IMR-90 (cell line): ENCODE results near the gene TSPEAR. TPM values are rescaled to one million over a fixed set of nuclear protein-coding genes. Genes with fewer than 3 reads are reported as not detected.

Experiments used
- ATAC-seq: fragments of 200-7000 bp; cut with Tn5 transposase; 2 replicates; pipeline ENCODE4 v1.9.1; 2020; ENCODE audit warnings: low read depth, mild to moderate bottlenecking, moderate library complexity
- BruUV-seq: library from RNA; stranded (reverse); fragments of 400-500 nt; replicated peaks from 2 replicates; lab custom pipeline; 2021; lab: Mats Ljungman, UMichigan
- CTCF ChIA-PET: fragments of 300-600 bp; formaldehyde crosslinking; extraction: SDS; loops from one replicate; lab custom pipeline; 2021; ENCODE audit warnings: antibody characterized with exemption; lab: Yijun Ruan, JAX
- POLR2A ChIA-PET: fragments of 300-600 bp; sonication (Branson Sonifier 250); formaldehyde crosslinking; loops from one replicate; lab custom pipeline; 2022; ENCODE audit warnings: antibody characterized with exemption; ENCODE audit not compliant: unreplicated experiment; lab: Charles Lee
- DNase-seq: peaks from one replicate; pipeline ENCODE4 v3.0.0; 2013
- H2AFZ ChIP-seq: replicated peaks from 2 replicates; pipeline ENCODE3; 2013; ENCODE audit warnings: low read length, mild to moderate bottlenecking; ENCODE audit not compliant: poor library complexity
- H2AK5ac ChIP-seq: 2 replicates; pipeline ENCODE4 v1.6.1; 2013; ENCODE audit warnings: low read depth, low read length, inconsistent platforms
- H2AK9ac ChIP-seq: replicated peaks from 2 replicates; pipeline ENCODE3; 2013; ENCODE audit warnings: mild to moderate bottlenecking, low read depth, low read length, moderate library complexity; ENCODE audit not compliant: poor library complexity
- H2BK120ac ChIP-seq: 2 replicates; pipeline ENCODE4 v1.6.1; 2013; ENCODE audit warnings: low read depth, low read length, inconsistent platforms
- H2BK15ac ChIP-seq: 3 replicates; pipeline ENCODE4 v1.6.1; 2013; ENCODE audit warnings: low read depth, low read length, inconsistent platforms
- H2BK20ac ChIP-seq: 2 replicates; pipeline ENCODE4 v1.6.1; 2013; ENCODE audit warnings: low read depth, mild to moderate bottlenecking, inconsistent platforms, low read length, moderate library complexity
- H2BK5ac ChIP-seq: 2 replicates; pipeline ENCODE4 v1.6.1; 2013; ENCODE audit warnings: mild to moderate bottlenecking, low read depth, low read length, inconsistent platforms; ENCODE audit not compliant: poor library complexity, severe bottlenecking
- H3K14ac ChIP-seq: replicated peaks from 2 replicates; pipeline ENCODE4 v1.6.1; 2013; ENCODE audit warnings: low read depth, low read length, inconsistent platforms
- H3K18ac ChIP-seq: 2 replicates; pipeline ENCODE4 v1.6.1; 2013; ENCODE audit warnings: low read depth, low read length, control low read depth
- H3K23ac ChIP-seq: 2 replicates; pipeline ENCODE4 v1.6.1; 2013; ENCODE audit warnings: low read depth, low read length, inconsistent platforms
- H3K27ac ChIP-seq: 2 replicates; pipeline ENCODE4 v1.5.1; 2013; ENCODE audit warnings: mild to moderate bottlenecking, control low read depth, low read length; ENCODE audit not compliant: insufficient read depth
- H3K27me3 ChIP-seq: 2 replicates; pipeline ENCODE4 v1.6.1; 2013; ENCODE audit warnings: low read length; ENCODE audit not compliant: control insufficient read depth, insufficient read depth
- H3K36me3 ChIP-seq: 2 replicates; pipeline ENCODE4 v1.6.1; 2013; ENCODE audit warnings: low read length, mixed read lengths; ENCODE audit not compliant: control insufficient read depth, insufficient read depth
- H3K4ac ChIP-seq: 2 replicates; pipeline ENCODE4 v1.6.1; 2013; ENCODE audit warnings: low read depth, low read length, inconsistent platforms
- H3K4me1 ChIP-seq: 2 replicates; pipeline ENCODE4 v1.6.1; 2013; ENCODE audit warnings: low read length, mixed read lengths; ENCODE audit not compliant: control insufficient read depth, insufficient read depth
- H3K4me2 ChIP-seq: 2 replicates; pipeline ENCODE4 v1.6.1; 2013; ENCODE audit warnings: low read depth, mild to moderate bottlenecking, control low read depth, low read length, moderate library complexity
- H3K4me3 ChIP-seq: 2 replicates; pipeline ENCODE4 v1.5.1; 2013; ENCODE audit warnings: low read depth, mild to moderate bottlenecking, control low read depth, low read length, moderate library complexity; ENCODE audit not compliant: insufficient read depth
- H3K56ac ChIP-seq: 2 replicates; pipeline ENCODE4 v1.6.1; 2013; ENCODE audit warnings: low read length, inconsistent platforms; ENCODE audit not compliant: insufficient read depth; ENCODE audit errors: extremely low read depth
- H3K79me1 ChIP-seq, 2 experiments: 2 replicates each; pipeline ENCODE4 v1.6.1; 2013; ENCODE audit warnings: low read length in 2 of 2, inconsistent platforms in 1 of 2, low read depth in 1 of 2
- H3K9ac ChIP-seq: 2 replicates; pipeline ENCODE4 v1.6.1; 2013; ENCODE audit warnings: low read depth, low read length, control low read depth
- H3K9me1 ChIP-seq: 2 replicates; pipeline ENCODE4 v1.6.1; 2013; ENCODE audit warnings: low read length, inconsistent platforms; ENCODE audit not compliant: insufficient read depth
- H3K9me3 ChIP-seq: 2 replicates; pipeline ENCODE4 v1.6.1; 2013; ENCODE audit warnings: low read length; ENCODE audit not compliant: control insufficient read depth, insufficient read depth
- H4K20me1 ChIP-seq: 2 replicates; pipeline ENCODE4 v1.6.1; 2013; ENCODE audit warnings: low read length, inconsistent platforms; ENCODE audit not compliant: insufficient read depth
- H4K5ac ChIP-seq: 2 replicates; pipeline ENCODE4 v1.6.1; 2013; ENCODE audit warnings: mild to moderate bottlenecking, low read depth, low read length, control low read depth
- H4K8ac ChIP-seq, 2 experiments: 2 replicates each; pipeline ENCODE4 v1.6.1; 2013; ENCODE audit warnings: low read depth in 2 of 2, low read length in 2 of 2, control low read depth in 1 of 2, inconsistent platforms in 1 of 2
- H4K91ac ChIP-seq: 2 replicates; pipeline ENCODE4 v1.6.1; 2013; ENCODE audit warnings: low read depth, low read length, inconsistent platforms; ENCODE audit not compliant: insufficient read depth
- CEBPB ChIP-seq: IDR thresholded peaks from 2 replicates; pipeline ENCODE4 v1.6.1; 2012; ENCODE audit warnings: low read depth, low read length, improper control_type of control experiment
- CHD1 ChIP-seq: IDR thresholded peaks from 2 replicates; pipeline ENCODE4 v1.6.1; 2012; ENCODE audit warnings: low read depth, low read length, improper control_type of control experiment
- MAZ ChIP-seq: IDR thresholded peaks from 2 replicates; pipeline ENCODE4 v1.6.1; 2012; ENCODE audit warnings: low read depth, mild to moderate bottlenecking, low read length, improper control_type of control experiment, moderate library complexity, borderline replicate concordance
- POLR2A ChIP-seq: IDR thresholded peaks from 2 replicates; pipeline ENCODE4 v1.6.1; 2012; ENCODE audit warnings: mild to moderate bottlenecking, low read depth, low read length
- RCOR1 ChIP-seq: IDR thresholded peaks from 2 replicates; pipeline ENCODE4 v1.6.1; 2012; ENCODE audit warnings: mild to moderate bottlenecking, low read length, improper control_type of control experiment; ENCODE audit not compliant: insufficient replicate concordance
- SMC3 ChIP-seq: fragments of 150-350 bp; IDR thresholded peaks from 2 replicates; pipeline ENCODE4 v1.6.1; 2016; ENCODE audit warnings: low read depth, mild to moderate bottlenecking, antibody characterized with exemption, low read length, moderate library complexity
- WGBS, 2 experiments: methylation state at CpG; one replicate each; pipeline versions ENCODE4 v1.1.5 to v1.1.7; 2013; ENCODE audit warnings: missing lambda C conversion rate in 2 of 2; ENCODE audit not compliant: insufficient read length in 1 of 2; ENCODE audit errors: extremely low coverage in 2 of 2; 5-methylcytosine and 5-hydroxymethylcytosine counted together
- dilution Hi-C: fragments of 300-500 bp; cut with HindIII; formaldehyde crosslinking; loops from one replicate; pipeline ENCODE4 v1.14.3; 2018; ENCODE audit warnings: low sequenced_read_pairs; ENCODE audit not compliant: unreplicated experiment
- in situ Hi-C: fragments of 300-500 bp; cut with MboI; formaldehyde crosslinking; loops from 3 replicates; pipeline ENCODE4 v1.14.3; 2019; ENCODE audit warnings: low sequenced_read_pairs, inconsistent platforms, mixed read lengths
- intact Hi-C: fragments of 100-400 bp; cut with micrococcal nuclease; formaldehyde crosslinking; loops from 2 replicates; pipeline ENCODE4 v1.10.0; 2022
- polyA plus RNA-seq, 3 experiments: library from polyadenylated mRNA; depleted of rRNA; stranded (reverse); fragments of >200 nt; gene quantifications; 2 replicates each; pipeline ENCODE4 v1.2.3, GENCODE V29; 2012; ENCODE audit warnings: low replicate concordance in 1 of 3
- total RNA-seq: library from RNA; depleted of rRNA; stranded (reverse); fragments of >200 nt; gene quantifications from 2 replicates; pipeline ENCODE4 v1.2.3, GENCODE V29; 2012
- TF ChIP-seq, protein P1 (sequence below): fragments of 150-350 bp; IDR thresholded peaks from 2 replicates; pipeline ENCODE4 v1.6.1; 2016; ENCODE audit warnings: low read depth, mild to moderate bottlenecking, low read length, moderate library complexity, borderline replicate concordance
- TF ChIP-seq, protein P2 (sequence below): conservative IDR thresholded peaks from 2 replicates; pipeline ENCODE4 v1.5.1; 2012; ENCODE audit warnings: mild to moderate bottlenecking, low read depth, low read length, improper control_type of control experiment
- TF ChIP-seq, protein P3 (sequence below): fragments of 150-350 bp; IDR thresholded peaks from 2 replicates; pipeline ENCODE4 v1.6.1; 2017; ENCODE audit warnings: mild to moderate bottlenecking, antibody characterized with exemption, low read length, low read depth

TSPEAR gene
- total and polyA plus RNA-seq, 2 of the 4 experiments (the other 2 are of a cell fraction), result not detected

DNA sequence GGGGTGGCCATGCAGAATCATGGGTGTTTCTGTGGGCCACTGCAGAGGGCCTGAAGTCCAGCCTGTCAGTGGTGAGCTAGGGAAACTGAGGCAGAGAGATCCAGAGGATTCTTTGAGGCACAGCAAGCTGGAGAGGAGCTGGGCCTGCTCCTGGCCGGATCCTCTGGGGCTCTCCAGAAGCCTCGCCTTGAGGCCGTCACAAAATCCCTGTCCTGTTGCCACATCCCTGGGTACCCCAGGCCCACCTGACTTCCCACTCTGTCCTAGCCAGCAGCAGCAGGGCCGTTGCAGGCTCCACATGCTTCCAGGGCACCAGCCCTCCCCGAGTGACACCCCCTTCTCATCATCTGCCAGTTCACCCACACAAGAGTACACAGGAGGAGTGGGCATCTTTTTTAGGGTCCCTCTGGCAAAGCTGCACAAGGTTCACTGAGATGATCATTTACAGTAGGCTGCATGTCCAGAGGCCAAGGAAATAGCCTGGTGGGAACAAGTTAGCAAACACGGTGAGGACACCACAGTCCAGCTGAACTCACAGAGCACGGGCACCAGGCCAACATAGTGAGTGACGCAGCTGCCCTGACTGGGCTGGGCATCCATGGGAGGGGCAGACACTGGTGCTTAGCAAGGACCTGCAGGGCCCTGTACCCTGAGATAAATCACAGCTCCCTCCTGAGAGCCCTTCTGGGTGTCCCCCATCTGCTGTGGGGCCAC, 25.1 kb upstream of the TSPEAR start:
- no TSS peak for BruUV-seq
- H4K20me1 ChIP-seq, result no peaks in the 10 kb centered on the region
- H4K5ac ChIP-seq, result no peak overlapping the region
- DNase-seq, result no peak
- H3K18ac ChIP-seq, result no peak overlapping the region
- no peaks in the 10 kb centered on the region for H3K79me1 ChIP-seq
- no peak overlapping the region for H2BK5ac ChIP-seq
- no peak overlapping the region for H3K4me2 ChIP-seq
- H2AK5ac ChIP-seq, result no peak overlapping the region
- H2BK120ac ChIP-seq, result no peak overlapping the region
- CTCF ChIA-PET, result no interaction called here
- dilution Hi-C loops, result no loop called here
- peaks cover 6% of the 10 kb centered on the region for H3K27me3 ChIP-seq
- H3K23ac ChIP-seq, result no peak overlapping the region
- H3K4me3 ChIP-seq, result no peak overlapping the region
- H2AK9ac ChIP-seq, result no peak overlapping the region
- H3K9me3 ChIP-seq, result peaks cover 40% of the 10 kb centered on the region
- H4K91ac ChIP-seq, result no peak overlapping the region
- POLR2A ChIA-PET, result no interaction called here
- intact Hi-C loops, result no loop called here
- H3K9ac ChIP-seq, result no peak overlapping the region
- TF ChIP-seq, protein P1, sequence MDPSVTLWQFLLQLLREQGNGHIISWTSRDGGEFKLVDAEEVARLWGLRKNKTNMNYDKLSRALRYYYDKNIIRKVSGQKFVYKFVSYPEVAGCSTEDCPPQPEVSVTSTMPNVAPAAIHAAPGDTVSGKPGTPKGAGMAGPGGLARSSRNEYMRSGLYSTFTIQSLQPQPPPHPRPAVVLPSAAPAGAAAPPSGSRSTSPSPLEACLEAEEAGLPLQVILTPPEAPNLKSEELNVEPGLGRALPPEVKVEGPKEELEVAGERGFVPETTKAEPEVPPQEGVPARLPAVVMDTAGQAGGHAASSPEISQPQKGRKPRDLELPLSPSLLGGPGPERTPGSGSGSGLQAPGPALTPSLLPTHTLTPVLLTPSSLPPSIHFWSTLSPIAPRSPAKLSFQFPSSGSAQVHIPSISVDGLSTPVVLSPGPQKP, result no peak
- TF ChIP-seq CEBPB, result no peak
- no peak for TF ChIP-seq CHD1
- TF ChIP-seq, protein P2, sequence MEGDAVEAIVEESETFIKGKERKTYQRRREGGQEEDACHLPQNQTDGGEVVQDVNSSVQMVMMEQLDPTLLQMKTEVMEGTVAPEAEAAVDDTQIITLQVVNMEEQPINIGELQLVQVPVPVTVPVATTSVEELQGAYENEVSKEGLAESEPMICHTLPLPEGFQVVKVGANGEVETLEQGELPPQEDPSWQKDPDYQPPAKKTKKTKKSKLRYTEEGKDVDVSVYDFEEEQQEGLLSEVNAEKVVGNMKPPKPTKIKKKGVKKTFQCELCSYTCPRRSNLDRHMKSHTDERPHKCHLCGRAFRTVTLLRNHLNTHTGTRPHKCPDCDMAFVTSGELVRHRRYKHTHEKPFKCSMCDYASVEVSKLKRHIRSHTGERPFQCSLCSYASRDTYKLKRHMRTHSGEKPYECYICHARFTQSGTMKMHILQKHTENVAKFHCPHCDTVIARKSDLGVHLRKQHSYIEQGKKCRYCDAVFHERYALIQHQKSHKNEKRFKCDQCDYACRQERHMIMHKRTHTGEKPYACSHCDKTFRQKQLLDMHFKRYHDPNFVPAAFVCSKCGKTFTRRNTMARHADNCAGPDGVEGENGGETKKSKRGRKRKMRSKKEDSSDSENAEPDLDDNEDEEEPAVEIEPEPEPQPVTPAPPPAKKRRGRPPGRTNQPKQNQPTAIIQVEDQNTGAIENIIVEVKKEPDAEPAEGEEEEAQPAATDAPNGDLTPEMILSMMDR, result no peak
- TF ChIP-seq, protein P3, sequence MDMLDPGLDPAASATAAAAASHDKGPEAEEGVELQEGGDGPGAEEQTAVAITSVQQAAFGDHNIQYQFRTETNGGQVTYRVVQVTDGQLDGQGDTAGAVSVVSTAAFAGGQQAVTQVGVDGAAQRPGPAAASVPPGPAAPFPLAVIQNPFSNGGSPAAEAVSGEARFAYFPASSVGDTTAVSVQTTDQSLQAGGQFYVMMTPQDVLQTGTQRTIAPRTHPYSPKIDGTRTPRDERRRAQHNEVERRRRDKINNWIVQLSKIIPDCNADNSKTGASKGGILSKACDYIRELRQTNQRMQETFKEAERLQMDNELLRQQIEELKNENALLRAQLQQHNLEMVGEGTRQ, result no peak
- no peak for TF ChIP-seq SMC3
- TF ChIP-seq POLR2A, result no peak
- no peak for TF ChIP-seq MAZ
- no peak for TF ChIP-seq RCOR1
- H3K36me3 ChIP-seq, result no peaks in the 10 kb centered on the region
- H2AFZ ChIP-seq, result no peak overlapping the region
- H2BK15ac ChIP-seq, result no peak overlapping the region
- H3K56ac ChIP-seq, result no peak overlapping the region
- H4K8ac ChIP-seq, result no peak overlapping the region
- no peak overlapping the region for H3K27ac ChIP-seq
- WGBS, 2 experiments, result 85% methylated on average over 4 of the region's 8 CpGs; no CpG with 5 or more reads in 1 of the 2 experiments
- H3K14ac ChIP-seq, result no peak overlapping the region
- in situ Hi-C loops, result no loop called here
- H3K4me1 ChIP-seq, result no peaks in the 10 kb centered on the region
- H3K9me1 ChIP-seq, result no peaks in the 10 kb centered on the region
- no peak overlapping the region for H3K4ac ChIP-seq
- ATAC-seq, result no peak
- no peak overlapping the region for H2BK20ac ChIP-seq
